Right lobe of liver (tissue), 4 donors: ENCODE measurements around the gene PDCD2.

ENCODE experiments used
- POLR2A ChIP-seq: fragments of 450-650 bp; IDR thresholded peaks from one replicate; pipeline ENCODE4 v1.6.1; 2017; ENCODE audit warnings: antibody characterized with exemption, mild to moderate bottlenecking
- TF ChIP-seq, protein P1 (sequence below), 4 donors: fragments of 200-600 bp in 3 of 4; fragments of 450-650 bp in 1 of 4; IDR thresholded peaks; one replicate each; pipeline versions ENCODE4 v1.5.1 to v1.8.0; 2016 to 2022; ENCODE audit warnings: antibody characterized with exemption in 4 of 4, mild to moderate bottlenecking in 2 of 4
- donor health status: DM: no; HTN: no; CAD: no.
- donor health status: DM: no; HTN: no; CAD: no.
- donor health status: DM: no; HTN: yes; CAD: no.

- TF ChIP-seq, protein P1, sequence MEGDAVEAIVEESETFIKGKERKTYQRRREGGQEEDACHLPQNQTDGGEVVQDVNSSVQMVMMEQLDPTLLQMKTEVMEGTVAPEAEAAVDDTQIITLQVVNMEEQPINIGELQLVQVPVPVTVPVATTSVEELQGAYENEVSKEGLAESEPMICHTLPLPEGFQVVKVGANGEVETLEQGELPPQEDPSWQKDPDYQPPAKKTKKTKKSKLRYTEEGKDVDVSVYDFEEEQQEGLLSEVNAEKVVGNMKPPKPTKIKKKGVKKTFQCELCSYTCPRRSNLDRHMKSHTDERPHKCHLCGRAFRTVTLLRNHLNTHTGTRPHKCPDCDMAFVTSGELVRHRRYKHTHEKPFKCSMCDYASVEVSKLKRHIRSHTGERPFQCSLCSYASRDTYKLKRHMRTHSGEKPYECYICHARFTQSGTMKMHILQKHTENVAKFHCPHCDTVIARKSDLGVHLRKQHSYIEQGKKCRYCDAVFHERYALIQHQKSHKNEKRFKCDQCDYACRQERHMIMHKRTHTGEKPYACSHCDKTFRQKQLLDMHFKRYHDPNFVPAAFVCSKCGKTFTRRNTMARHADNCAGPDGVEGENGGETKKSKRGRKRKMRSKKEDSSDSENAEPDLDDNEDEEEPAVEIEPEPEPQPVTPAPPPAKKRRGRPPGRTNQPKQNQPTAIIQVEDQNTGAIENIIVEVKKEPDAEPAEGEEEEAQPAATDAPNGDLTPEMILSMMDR (IDR thresholded peaks at IDR 0.05) = no peak
- no peak for TF ChIP-seq POLR2A
Observed at GRCh38 chr6:170564936-170565530, 19.4 kb downstream of the PDCD2 start.
